HS-5 (cell line): ENCODE results near the gene VWA5A.

ENCODE experiments used
- DNase-seq: peaks from one replicate; pipeline ENCODE4 v3.0.0-alpha.2; 2012; ENCODE audit warnings: low read depth

Gene VWA5A, protein sequence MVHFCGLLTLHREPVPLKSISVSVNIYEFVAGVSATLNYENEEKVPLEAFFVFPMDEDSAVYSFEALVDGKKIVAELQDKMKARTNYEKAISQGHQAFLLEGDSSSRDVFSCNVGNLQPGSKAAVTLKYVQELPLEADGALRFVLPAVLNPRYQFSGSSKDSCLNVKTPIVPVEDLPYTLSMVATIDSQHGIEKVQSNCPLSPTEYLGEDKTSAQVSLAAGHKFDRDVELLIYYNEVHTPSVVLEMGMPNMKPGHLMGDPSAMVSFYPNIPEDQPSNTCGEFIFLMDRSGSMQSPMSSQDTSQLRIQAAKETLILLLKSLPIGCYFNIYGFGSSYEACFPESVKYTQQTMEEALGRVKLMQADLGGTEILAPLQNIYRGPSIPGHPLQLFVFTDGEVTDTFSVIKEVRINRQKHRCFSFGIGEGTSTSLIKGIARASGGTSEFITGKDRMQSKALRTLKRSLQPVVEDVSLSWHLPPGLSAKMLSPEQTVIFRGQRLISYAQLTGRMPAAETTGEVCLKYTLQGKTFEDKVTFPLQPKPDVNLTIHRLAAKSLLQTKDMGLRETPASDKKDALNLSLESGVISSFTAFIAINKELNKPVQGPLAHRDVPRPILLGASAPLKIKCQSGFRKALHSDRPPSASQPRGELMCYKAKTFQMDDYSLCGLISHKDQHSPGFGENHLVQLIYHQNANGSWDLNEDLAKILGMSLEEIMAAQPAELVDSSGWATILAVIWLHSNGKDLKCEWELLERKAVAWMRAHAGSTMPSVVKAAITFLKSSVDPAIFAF

DNA sequence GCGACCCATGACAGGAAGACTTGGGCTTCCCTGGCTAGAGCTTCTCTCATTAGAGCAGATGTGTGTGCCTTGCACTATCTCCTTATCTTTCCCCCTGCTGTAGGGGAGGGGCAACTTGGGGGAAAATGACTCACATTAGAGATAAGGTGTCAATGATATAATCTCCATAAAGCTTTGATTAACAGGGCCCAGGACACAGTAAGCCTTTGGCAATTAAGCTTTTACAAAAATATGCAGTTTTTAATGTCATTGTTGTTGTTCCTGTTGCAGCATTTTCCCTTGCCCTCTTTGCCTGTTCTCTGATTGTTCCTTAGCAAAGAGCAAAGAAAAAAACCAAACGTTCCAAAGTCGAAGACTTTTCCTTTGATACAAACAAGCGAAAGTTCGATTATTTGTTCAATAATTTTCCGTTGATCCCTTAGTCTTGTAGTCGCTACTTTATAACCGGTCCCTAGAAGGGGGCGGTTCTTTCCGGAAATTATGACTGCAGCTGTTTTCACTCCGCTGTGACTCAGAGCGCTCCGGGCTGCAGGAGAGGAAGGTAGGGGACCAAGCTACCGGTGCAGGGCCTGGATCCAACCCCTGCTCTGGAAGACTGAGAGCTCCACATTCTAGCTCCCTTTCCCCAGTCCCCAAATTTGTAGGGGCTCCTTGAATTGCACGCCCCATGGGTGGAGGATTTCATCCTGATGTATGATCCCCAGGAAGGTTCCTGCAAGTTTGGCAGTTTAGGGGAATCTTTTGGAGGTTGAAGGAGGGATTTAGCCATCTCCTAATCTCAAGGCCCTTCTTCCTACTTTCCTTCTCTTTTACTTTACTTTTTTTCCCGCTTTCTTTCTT is at the start of gene VWA5A:
TSS of gene VWA5A (plus strand) at position 509 of the 840 bp plus-strand sequence. CDS start 2,062 bp downstream, outside the sequence.
- peak; percentile 63 for DNase-seq

DNA sequence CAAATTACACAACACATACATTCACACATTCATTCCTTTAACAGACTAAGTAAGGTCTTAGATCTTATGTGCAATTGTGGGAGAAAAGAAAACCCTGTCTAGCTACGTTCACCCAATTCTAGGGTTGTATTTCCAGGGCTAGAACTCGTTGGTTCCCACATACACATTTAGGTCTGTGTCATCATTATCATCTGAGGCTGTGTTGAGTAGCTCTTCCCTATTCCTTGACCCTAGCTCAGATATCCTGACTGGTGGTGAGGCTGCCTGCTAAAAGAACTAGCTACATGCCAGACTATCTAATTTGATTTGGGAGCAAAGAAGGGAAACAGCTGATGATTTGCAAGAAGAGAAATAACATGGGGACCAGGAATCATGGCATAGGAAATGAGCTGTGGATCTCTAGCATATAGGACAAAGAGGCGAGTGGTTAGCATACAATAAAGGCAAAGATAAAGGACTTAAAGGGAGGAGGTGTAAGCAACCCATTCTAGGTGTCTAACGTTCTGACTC is 46.6 kb upstream of the VWA5A start:
- no peak for DNase-seq

DNA sequence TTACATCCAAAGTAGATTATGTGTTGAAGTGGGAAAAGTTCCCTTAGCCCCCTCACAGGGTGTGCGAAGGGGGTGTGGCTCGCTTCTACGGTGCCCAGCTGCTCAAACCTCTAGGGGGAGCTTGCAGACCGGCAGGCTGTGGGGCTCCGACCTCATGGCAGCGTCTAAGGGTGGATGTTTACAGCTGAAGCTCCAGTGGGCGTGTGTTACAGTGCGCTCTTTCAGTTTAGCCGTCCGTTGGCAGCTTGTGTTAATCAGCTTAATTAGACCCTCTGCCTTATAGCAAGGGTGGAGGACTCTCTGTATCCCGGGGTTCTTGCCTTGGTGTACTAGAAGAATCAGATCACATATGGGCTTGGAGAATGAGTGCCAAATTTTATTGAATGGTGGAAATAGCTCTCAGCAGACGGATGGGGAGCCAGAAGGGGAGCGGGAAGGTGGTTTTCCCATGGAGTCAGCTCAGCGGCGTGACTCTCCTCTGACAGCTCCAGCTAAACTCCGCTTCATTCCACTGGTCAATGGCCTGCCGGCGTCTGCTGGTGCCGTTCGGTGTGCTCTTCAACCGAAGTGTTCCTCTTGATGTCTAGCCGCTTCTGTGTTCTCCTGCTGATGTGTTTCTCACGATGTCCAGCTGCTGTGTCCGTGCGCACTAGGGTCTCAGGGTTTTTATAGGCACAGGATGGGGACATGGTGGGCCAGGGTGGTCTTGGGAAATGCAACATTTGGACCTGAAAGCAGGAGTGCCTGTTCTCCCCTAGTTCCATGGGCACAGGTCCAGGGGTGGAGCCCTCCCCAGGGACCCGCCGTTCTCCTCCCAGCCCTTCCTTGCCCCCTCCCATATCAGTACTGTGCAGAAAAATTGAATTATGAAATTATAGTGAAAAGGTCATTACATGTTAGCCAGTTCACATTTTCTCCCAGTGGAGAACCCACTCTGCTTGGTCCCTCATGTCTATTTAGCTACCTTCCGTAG is 45.5 kb upstream of the VWA5A start:
- no peak for DNase-seq

DNA sequence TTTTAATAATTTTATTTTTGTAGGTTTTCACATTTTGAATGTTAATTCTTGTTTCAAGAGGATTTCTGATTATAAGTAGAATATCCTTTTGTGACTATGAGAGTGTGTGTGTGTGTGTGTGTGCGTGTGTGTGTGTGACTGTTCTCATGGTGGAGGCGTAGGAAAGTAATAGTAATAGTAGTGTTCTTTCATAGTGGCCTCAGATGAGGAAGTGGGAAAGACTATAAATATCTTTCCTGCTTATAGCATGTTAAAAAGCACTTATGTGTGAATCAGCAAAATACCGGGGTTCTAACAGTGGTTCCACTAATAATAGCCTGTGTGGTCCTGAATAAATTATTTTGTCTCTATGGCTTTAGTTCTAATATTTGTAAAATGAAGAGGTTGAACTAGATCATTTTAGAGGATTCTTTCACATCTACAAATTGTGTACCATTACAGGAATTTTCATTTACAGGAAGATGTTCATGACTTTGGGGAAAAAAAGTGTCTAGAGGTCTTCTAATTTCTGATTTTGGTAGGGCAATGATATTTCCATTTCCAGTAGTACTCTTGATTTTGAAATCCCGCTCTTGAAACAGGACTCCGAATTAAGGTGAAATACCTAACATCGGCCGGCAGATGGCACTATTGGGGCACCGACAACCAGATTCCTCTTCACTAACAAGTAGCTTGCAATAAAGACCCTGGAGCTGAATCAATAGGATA is 44.2 kb upstream of the VWA5A start:
- peak; percentile 43 for DNase-seq

DNA sequence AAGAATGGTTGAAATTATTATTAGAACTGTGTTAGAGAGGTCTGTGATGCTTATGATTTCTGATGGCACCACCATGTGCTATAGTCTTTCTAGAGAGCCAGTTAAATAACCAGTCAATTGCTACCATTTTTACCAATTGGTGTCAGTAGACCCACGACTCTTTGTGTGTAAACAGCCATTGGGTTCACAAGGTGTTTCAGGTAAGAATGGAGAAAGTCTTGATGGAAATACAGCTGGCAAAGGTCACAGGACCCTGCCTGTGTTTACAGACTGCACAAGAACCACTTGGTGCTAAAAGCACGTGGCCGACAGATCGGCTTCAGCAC is 43.7 kb upstream of the VWA5A start:
- no peak for DNase-seq

DNA sequence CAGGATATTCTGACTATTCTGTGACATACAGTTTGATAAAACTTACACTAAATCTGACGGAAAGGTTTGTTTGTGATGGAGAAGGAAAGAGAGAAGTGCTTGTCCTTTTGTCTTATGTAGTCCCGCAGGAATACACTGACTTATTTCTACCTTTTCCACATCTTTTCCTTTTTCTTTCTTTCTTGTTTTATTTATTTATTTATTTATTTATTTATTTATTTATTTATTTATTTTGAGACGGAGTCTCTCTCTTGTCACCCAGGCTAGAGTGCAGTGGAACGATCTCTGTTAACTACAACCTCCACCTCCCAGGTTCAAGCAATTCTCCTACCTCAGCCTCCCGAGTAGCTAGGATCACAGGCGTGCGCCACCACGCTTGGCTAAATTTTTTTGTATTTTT is 43.1 kb upstream of the VWA5A start:
- no peak for DNase-seq

DNA sequence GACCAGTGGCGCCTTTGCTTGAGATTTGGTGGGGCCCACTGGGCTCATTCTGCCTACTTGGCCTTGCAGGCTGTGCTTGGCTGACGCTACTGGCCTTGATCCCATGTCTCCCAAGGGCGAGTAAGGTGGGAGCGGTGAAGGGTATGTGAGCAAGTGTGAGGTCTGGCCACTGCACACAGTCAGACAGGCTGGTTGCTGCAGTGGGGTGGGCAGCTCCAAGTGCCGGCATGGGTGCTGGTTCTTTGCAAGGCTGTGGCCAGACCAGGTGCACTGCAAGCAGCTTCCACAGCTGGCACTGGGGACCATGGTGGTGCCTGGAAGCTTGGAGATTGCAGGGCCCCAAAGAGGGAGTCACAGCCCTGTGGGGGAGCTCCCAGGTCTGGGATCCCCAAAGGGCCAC is 40.7 kb upstream of the VWA5A start:
- no peak for DNase-seq

DNA sequence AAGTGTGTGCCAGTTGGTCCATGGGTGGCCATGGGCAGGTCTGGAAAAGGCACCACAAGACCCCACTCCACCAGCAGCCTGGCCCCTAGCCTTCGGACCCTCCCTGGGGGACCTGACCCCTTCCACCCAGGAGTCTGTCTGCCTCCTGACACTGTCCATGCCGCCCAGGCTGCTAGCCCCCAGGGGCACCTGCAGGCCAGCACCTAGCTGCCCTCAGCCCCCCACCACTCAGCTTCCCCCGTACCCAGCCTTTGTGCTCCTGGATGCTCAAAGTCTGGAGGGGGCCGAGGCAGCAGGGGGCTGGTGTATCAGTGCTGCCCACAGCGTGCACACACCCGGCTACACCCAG is 39.8 kb upstream of the VWA5A start:
- DNase-seq = no peak

DNA sequence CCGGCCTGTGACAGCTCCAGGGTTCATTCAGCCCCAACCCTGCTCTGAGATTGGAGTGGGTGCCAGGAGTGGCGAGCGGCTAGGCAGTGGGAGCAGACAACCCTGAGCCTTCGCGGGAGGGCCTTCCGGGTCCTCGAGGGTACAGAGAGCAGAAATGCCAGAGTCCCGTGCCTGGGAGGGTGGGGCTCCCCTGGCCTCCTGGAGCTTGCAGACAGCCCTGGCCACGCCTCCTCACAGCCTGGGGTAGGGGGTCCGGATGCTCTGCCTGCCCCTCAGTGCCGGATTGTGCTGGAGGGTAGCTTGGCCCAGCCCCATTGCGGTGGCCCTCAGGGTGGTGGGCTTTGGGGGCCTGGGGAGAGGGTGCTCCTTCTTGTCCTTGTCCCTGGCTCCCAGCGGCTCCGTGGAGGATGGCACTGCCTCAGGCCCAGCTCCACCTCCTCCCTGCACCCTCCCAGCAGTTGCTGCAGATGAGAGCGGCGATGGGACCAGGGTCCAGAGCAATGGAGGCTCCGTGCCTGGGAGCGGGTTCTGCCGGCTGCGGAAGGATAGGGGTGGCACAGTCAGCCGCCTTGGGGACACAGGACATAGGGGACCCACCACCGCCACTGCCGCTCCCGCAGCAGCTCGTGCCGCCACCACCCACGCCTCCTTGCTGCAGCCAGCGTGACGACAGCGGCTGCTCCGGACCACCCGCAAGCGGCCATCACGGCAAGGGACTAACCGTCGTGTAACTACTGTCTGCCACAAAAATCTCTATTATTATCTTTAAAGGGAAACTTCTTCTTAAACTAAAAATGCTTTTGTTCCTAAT is 39.2 kb upstream of the VWA5A start:
- no peak for DNase-seq

DNA sequence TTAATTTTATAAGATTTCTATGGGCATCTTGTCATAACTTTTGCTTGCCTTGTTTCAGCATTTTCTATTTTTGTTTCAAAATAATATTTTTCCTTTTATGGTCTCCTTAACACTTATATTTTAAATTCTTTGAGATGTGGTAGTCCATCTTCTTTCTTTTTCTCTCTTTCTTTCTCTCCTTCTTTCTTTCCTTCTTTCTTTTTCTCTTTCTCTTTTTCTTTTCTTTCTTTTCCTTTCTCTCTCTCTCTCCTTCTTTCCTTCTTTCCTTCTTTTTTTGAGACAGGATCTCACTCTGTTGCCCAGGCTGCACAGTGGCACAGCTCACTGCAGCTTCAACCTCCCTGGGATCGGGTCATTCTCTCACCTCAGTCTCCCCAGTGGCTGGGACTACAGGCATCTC is 38.0 kb upstream of the VWA5A start:
- no peak for DNase-seq

DNA sequence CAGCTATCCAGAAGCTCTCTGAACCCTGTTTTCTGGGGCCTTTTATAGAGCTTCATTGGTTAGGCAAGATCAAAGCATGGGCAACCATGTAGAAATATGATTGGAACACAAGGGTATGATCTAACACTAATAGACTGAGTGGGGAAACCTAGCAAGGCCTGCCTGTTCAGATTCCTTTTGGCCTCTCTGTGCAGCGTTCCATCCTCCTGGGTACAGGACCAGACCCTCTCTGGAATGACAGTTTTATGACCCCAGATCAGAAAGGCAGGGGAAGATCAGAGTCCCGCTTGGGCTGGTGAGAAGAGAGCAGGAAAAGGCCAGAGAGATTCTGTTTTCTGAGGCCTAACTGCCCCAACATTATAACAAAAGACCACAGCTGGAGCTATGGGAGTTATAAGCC is 36.7 kb upstream of the VWA5A start:
- no peak for DNase-seq

DNA sequence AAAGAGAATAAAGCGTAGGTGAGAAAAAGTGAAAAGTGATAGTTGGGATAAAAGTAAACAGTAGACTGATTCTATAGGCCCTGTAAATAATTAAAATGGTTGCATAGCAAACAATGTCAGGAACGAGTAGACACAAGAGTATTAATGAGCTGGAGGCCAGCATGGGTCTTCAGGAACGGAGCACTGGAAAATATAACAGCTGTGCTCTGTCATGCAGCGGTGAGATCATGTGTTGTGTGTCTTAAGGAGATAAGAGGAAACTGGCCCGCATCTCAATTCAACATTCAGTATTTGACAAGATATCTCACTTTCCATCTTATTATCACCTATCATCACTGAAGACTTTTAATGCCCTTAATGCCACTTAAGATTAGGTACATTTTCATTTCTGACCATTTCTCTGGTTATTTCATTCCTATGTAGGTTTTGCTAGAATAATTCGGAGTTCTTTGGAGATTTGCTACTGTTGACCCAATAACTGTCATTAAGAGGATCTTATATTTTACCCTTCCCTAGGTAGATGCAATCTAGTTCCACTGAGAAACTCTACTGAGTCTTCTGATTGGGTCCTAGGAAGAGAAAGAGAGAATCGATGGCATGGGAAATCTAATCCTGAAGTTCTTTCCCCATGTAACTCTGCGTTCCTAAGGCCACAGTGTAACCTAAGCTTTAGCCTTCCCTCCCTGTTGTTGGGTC is 35.5 kb upstream of the VWA5A start:
- no peak for DNase-seq

DNA sequence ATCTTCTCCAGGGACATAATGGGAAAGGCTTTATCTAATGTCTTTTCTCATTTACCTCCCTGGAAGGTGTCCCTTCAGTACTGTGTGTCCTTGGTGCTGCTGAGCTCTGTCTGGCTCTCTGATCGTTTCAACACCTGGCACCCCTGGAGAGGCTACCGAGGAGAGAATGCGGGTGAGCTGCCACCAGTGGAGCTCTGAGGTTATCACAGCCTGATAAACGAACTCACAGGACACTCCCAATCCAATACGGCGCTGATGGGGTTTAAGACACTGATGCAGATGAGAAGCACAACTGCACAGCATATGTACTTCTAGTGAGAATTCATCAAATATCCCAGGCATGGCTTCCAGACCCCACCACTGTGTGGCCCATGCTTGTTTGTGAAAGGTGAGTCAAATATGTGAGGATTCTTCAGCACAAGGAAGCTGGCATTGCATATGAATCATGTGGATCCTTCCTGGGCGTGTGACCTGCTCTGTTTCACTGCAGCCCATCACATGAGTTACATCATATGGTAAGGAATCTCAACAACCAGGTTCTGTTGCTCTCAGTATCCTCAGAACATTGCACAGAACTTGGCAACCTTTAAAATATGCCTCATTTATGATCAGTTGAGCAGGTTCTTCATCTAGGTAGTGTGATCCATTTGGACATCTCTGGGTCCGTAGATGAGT is 34.8 kb upstream of the VWA5A start:
- peak; percentile 16 for DNase-seq

DNA sequence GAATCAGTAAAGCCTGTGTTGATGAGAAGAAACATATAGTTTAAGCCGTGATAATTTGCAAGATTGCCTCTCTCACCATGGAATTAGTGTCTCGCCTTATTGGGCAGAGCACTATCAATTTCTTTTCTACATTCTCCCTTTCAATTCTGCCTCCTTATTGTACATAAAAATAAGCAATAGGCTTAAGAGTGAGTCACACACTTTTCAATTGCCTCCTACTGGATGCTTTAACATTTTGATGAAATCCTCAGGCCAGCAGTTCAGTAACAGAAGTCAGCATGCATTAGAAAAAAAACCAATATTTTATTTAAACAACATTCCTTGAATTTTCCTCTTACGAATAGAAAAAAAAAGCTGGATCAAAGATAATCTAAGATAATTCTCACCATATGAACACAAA is 33.8 kb upstream of the VWA5A start:
- DNase-seq = no peak

DNA sequence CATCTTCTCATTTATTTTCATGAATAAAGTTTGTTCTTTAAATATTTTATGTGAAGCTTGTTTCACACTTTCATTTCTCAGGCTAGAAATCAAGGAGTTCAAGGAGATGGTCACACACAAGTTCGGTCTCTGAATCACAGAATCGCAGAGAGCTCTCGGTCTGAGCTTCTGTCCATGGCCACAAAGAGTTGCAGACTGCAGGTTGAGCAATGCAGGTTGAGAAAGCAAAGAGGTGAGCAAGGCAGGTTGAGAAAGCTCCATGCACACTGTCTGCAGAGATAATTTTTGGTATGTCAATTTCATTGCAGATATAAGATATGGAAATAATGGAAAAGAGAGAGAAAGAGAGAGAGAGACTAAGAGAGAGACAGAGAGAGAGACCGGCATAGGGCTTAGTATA is 32.9 kb upstream of the VWA5A start:
- no peak for DNase-seq

DNA sequence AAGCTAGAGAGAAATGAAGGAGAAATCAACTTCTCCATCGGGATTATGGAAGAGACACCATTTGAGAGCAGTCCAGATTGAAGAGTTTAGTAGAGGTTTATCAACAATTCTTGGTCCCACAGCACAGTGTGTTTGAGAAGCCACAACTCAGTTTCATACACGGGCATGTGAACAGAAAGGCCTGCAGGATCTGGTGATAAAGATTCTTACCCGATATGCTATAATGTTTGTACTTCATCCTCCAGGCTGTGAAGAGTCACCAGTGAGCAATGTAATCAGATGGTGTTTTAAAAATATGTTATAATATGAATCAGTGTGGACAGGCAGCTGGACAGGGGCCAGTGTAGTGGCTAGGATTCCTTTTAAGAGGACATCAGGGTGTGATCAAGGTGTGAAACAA is 29.7 kb upstream of the VWA5A start:
- peak; percentile 13 for DNase-seq

DNA sequence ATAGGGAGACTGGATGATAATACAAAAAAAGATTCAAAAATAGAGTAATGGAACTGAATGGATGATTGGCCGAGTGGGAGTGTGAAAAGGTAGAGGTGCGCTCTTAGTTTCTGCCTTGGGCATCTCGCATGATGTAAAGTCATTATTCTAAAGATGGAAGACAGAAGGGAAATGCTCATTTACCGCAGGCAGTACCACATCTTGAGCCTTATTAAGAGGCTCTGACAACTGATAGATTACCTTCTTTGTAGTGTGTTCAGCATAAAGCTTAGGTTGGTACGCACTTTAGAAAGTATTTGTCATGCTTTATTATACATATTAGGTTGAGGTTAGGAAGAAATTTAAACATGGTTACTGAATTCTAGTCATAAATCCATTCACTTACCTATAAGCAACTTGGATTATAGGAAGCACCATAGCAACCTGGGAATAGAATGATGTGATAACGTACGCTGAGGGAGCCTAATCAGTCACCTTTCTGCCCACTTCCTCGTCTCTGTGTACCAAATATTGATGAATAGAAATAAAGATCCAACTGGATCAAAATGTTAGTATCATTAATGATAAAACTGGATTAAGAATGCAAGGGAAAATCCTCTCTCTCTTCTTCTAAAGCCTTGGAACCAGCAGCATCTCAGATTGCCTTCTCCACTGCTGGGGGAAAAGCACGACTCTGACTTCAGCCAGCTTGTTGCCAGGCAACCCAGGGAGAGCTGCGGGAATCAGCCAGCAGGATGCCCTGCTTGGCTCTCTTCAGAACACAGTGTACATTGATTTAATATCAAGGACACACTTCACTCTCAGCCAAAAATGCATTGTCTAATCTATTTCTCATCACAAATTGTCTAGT is 29.0 kb upstream of the VWA5A start:
- DNase-seq = no peak

DNA sequence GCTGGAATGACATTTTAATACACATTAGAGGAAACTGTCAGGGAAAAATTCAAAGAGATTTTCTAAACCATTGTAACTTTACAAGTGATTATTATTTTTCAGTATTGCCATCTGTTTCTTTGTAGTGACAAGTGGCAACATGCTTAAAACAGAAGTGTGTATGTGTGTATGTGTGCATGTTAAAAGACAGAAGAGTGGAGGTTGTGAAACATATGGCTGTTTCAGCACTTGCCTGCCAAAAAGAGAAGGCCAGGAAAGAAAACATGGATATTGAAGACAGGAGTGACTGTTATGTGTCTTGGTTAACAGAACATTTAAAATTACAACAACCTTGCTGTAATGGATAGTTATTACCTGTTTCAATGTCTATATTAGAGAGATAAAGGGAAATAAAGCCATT is 24.3 kb upstream of the VWA5A start:
- DNase-seq = no peak
